Heart left ventricle (tissue), 16 donors: ENCODE data around the gene KSR2. TPM values are rescaled to one million over a fixed set of nuclear protein-coding genes. Genes with fewer than 3 reads are reported as not detected.

Experiments used
- ATAC-seq, 4 donors: fragments of 200-7000 bp; cut with Tn5 transposase; one replicate each; pipeline ENCODE4 v1.9.1; 2020 to 2022; ENCODE audit warnings: moderate library complexity in 4 of 4, mild to moderate bottlenecking in 3 of 4, moderate number of reproducible peaks in 1 of 4
- DNase-seq, 5 donors: peaks; one replicate each; pipeline ENCODE4 v3.0.0-alpha.2; 2020
- H3K27ac ChIP-seq, 12 donors: fragments of 200-600 bp; sonication (generic) in 4 of 12; one replicate each; pipeline versions ENCODE4 v1.5.0 to v1.8.0; 2016 to 2022; ENCODE audit warnings: mild to moderate bottlenecking in 2 of 12
- H3K27me3 ChIP-seq, 9 donors: fragments of 200-600 bp; sonication (generic) in 2 of 9; one replicate each; pipeline versions ENCODE4 v1.5.1 to v1.8.0; 2016 to 2022; ENCODE audit warnings: mild to moderate bottlenecking in 3 of 9
- H3K36me3 ChIP-seq, 9 donors: fragments of 200-600 bp; sonication (generic) in 2 of 9; one replicate each; pipeline versions ENCODE4 v1.5.0 to v1.8.0; 2018 to 2022; ENCODE audit warnings: mild to moderate bottlenecking in 2 of 9
- H3K4me1 ChIP-seq, 12 donors: fragments of 200-600 bp; sonication (generic) in 4 of 12; one replicate each; pipeline versions ENCODE4 v1.5.0 to v1.8.0; 2016 to 2022; ENCODE audit warnings: mild to moderate bottlenecking in 3 of 12
- H3K4me3 ChIP-seq, 12 donors: fragments of 200-600 bp; sonication (generic) in 4 of 12; one replicate each; pipeline versions ENCODE4 v1.5.0 to v1.8.0; 2017 to 2022; ENCODE audit warnings: mild to moderate bottlenecking in 9 of 12, moderate library complexity in 4 of 12
- H3K9me3 ChIP-seq, 12 donors: fragments of 200-600 bp; sonication (generic) in 4 of 12; one replicate each; pipeline versions ENCODE4 v1.5.0 to v1.8.0; 2016 to 2022; ENCODE audit warnings: mild to moderate bottlenecking in 1 of 12
- POLR2A ChIP-seq, 2 donors: fragments of 450-650 bp; IDR thresholded peaks; one replicate each; pipeline ENCODE4 v1.6.1; 2017; ENCODE audit warnings: antibody characterized with exemption in 2 of 2, mild to moderate bottlenecking in 2 of 2, moderate library complexity in 2 of 2
- WGBS, 4 donors: extraction: QIAGEN DNeasy Blood & Tissue Kit in 2 of 4; methylation state at CpG; one replicate each; pipeline versions ENCODE4 v1.1.5 to v1.1.7; 2013 to 2018; 5-methylcytosine and 5-hydroxymethylcytosine counted together
- intact Hi-C, 10 donors: fragments of 100-400 bp; cut with DNase I; formaldehyde crosslinking; loops; one replicate each; pipeline versions ENCODE4 v1.11.1 to v1.14.2; 2022
- polyA plus RNA-seq, 2 donors: library from polyadenylated mRNA; stranded (reverse); fragments of 200-250 nt; gene quantifications; one replicate each; pipeline ENCODE4 v1.2.3, GENCODE V29; 2013
- total RNA-seq, 9 donors: library from RNA; depleted of rRNA in 2 of 9; stranded (reverse); fragments of >200 nt in 2 of 9; fragmentation: NEBNext Ultra II Directional in 3 of 9; extraction: Animal tissue kit (Norgen Biotek cat#: 25700) in 3 of 9; gene quantifications; one replicate each; pipeline versions ENCODE4 v1.1.0 to v1.2.4, GENCODE V29; 2016 to 2023
- TF ChIP-seq, protein P1 (sequence below), 12 donors: fragments of 200-600 bp; sonication (generic) in 4 of 12; IDR thresholded peaks; one replicate each; pipeline versions ENCODE4 v1.5.0 to v1.8.0; 2018 to 2022; ENCODE audit warnings: antibody characterized with exemption in 12 of 12, mild to moderate bottlenecking in 5 of 12
- donor health status: ischemic (EF 13 %, LVEDD 7.1; RV severe dilation, severe dysfunction).
- donor health status: healthy with polysubstance abuse.
- donor health status: DM: no; HTN: yes; CAD: no.
- donor health status: DM: no; HTN: no; CAD: no.
- donor health status: ischemic (EF 25% LVEDD 6.9; RV normal size, moderate dysfunction).
- donor health status: ischemic (EF 25% LVEDD 5.7; RV mildly dilated, moderate dysfunction).
- donor health status: healthy.
- donor health status: DM: yes; HTN: yes; CAD: no.
- donor health status: ischemic (EF 35%, LVEDD 5.7; RV mildly dilated, moderate dysfunction).
- donor health status: nonischemic (EF 11% LVEDD 7.7; RV severe dilation, severe dysfunction).
- donor health status: DM: yes; HTN: yes; CAD: no.
- donor health status: PGD.
- donor health status: ischemic (EF 29% LVEDD 5.4; RV normal size, mild dysfunction).
- donor health status: nonischemic (EF 23%, LVEDD 6.1; RV moderate dilation, normal function).

KSR2 gene
- total and polyA plus RNA-seq, 11 donors: under 0.01 to 0.02 (median 0.02) TPM; not detected in 8

DNA sequence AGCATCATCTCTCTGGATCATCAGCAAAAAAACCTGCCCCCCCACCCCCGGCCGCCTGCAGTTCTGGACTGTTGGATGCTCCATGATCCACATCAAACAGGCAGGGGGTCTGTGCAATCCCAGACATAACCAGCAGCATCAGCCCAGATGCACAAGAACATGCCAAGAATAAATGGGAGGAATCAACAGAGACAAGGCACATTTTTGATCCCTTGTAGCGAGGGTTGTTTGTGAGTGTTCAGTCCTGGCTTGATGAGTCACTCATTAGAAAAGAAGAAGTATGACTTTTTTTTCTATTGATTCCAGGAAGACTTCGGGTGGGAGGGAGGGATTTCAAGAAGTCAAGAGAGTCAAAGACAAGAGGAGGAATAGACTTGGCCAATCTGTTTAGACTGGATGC, 244.2 kb downstream of the KSR2 start:
- 49 to 60% (median 55%) methylated on average over 3 to 4 of the region's 4 CpGs for WGBS, 4 donors
- DNase-seq: no peak
- intact Hi-C loops: no loop called here
- no peaks in the 10 kb centered on the region for H3K36me3 ChIP-seq
- no peak overlapping the region for H3K4me3 ChIP-seq
- no peak for ATAC-seq
- peaks cover 0 to 3% (median 0%) of the 10 kb centered on the region in 9 donors for H3K27me3 ChIP-seq
- H3K4me1 ChIP-seq: no peaks in the 10 kb centered on the region
- no peak for TF ChIP-seq POLR2A (IDR thresholded peaks at IDR 0.05)
- TF ChIP-seq, protein P1, sequence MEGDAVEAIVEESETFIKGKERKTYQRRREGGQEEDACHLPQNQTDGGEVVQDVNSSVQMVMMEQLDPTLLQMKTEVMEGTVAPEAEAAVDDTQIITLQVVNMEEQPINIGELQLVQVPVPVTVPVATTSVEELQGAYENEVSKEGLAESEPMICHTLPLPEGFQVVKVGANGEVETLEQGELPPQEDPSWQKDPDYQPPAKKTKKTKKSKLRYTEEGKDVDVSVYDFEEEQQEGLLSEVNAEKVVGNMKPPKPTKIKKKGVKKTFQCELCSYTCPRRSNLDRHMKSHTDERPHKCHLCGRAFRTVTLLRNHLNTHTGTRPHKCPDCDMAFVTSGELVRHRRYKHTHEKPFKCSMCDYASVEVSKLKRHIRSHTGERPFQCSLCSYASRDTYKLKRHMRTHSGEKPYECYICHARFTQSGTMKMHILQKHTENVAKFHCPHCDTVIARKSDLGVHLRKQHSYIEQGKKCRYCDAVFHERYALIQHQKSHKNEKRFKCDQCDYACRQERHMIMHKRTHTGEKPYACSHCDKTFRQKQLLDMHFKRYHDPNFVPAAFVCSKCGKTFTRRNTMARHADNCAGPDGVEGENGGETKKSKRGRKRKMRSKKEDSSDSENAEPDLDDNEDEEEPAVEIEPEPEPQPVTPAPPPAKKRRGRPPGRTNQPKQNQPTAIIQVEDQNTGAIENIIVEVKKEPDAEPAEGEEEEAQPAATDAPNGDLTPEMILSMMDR (IDR thresholded peaks at IDR 0.05): no peak
- no peaks in the 10 kb centered on the region for H3K9me3 ChIP-seq
- no peak overlapping the region for H3K27ac ChIP-seq

DNA sequence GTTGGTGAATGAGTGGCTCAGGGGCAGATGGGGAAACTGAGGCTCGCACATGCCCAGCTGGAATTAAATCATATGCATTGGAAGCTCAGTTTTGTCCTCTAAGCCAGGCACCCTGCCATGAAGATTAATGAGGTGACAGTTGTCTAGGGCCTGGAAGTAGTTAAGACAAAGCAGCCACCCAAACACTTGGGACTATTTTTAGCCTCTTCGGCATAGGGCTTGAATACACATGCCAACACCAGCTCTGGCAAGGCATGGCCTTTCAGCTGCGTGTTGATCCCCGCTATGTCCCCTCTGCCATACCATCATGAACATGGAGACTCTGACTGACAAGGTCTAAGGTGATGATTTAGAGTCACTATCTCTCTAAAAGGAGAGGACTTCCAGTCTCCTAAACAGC, 250.2 kb downstream of the KSR2 start:
- H3K27me3 ChIP-seq: peaks cover 0 to 8% (median 0%) of the 10 kb centered on the region in 9 donors
- TF ChIP-seq, protein P1 (IDR thresholded peaks at IDR 0.05): no peak
- no peak for TF ChIP-seq POLR2A (IDR thresholded peaks at IDR 0.05)
- H3K9me3 ChIP-seq: peaks cover 0 to 8% (median 0%) of the 10 kb centered on the region in 12 donors
- intact Hi-C loops: no loop called here
- peaks cover 0 to 5% (median 0%) of the 10 kb centered on the region in 12 donors for H3K4me1 ChIP-seq
- no peaks in the 10 kb centered on the region for H3K36me3 ChIP-seq
- ATAC-seq (peak; percentile 89 to 98 (median 98)), DNase-seq (peak in 4 of 5 donors; percentile 32 to 69 (median 42))
- no peak overlapping the region for H3K4me3 ChIP-seq
- WGBS, 4 donors: 20 to 37% (median 30%) methylated on average over 4 of the region's 4 CpGs
- no peak overlapping the region for H3K27ac ChIP-seq

DNA sequence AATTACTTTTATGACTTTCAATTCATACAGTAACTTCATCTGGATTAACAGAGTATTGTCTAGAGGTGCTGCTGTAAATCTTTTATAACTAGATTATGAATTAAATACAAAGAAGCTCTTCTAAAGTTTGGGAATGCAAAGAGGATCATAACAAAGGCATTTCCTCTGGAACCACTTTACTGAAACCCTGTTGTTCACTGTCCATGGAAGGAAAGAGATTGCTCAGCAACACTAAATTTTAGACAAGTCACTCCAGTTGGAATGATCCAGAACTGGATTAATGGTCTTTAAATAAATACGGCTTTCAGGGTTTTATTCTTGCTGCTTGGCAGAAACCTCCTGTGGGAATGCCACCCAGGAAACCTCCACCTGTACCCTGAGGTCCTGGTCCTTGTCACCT, 250.6 kb downstream of the KSR2 start:
- Histone ChIP-seq H3K27ac (no peak overlapping the region), H3K36me3 (no peaks in the 10 kb centered on the region), H3K27me3 (peaks cover 0 to 12% (median 0%) of the 10 kb centered on the region in 9 donors), H3K4me3 (no peak overlapping the region), H3K9me3 (peaks cover 0 to 8% (median 0%) of the 10 kb centered on the region in 12 donors), H3K4me1 (peaks cover 0 to 5% (median 0%) of the 10 kb centered on the region in 12 donors)
- intact Hi-C loops: no loop called here
- ATAC-seq: no peak
- 26 to 80% (median 67%) methylated on average over 1 of the region's 1 CpG for WGBS, 4 donors
- DNase-seq: no peak
- TF ChIP-seq, protein P1 (IDR thresholded peaks at IDR 0.05): no peak
- TF ChIP-seq POLR2A (IDR thresholded peaks at IDR 0.05): no peak

DNA sequence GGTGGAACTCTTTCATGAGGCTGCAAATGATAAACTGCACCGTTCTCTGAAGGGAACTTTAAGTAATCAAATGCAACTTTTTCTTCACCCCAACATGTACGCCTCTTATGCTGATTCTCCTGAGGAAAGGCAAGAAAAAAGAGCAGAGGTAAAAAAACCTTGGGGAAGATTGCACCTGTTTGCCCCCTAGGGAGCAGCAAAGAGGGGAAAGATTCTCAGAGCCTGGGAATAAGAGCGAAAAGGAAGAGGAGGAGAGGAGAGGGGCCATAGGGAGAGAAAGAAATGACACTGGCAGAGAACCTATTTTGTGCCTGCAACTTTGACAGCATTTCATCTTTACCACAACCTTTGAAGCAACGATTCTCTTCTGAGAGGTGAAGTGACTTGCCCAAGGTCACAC, 254.6 kb downstream of the KSR2 start:
- peaks cover 0 to 5% (median 0%) of the 10 kb centered on the region in 12 donors for H3K4me1 ChIP-seq
- WGBS, 4 donors: 44 to 55% (median 52%) methylated on average over 4 of the region's 4 CpGs
- no peak for TF ChIP-seq POLR2A (IDR thresholded peaks at IDR 0.05)
- TF ChIP-seq, protein P1 (IDR thresholded peaks at IDR 0.05): no peak
- peaks cover 0 to 8% (median 0%) of the 10 kb centered on the region in 12 donors for H3K9me3 ChIP-seq
- H3K27ac ChIP-seq: no peak overlapping the region
- ATAC-seq: no peak
- H3K4me3 ChIP-seq: no peak overlapping the region
- peaks cover 0 to 18% (median 0%) of the 10 kb centered on the region in 9 donors for H3K27me3 ChIP-seq
- intact Hi-C loops: no loop called here
- H3K36me3 ChIP-seq: no peaks in the 10 kb centered on the region
- no peak for DNase-seq
